Pulmonary artery endothelial cell (primary cell): ENCODE data around the gene THOC7. TPM values are rescaled to one million over a fixed set of nuclear protein-coding genes. Genes with fewer than 3 reads are reported as not detected.

Source experiments
- DNase-seq: peaks from one replicate; pipeline ENCODE4 v3.0.0-alpha.2; 2011; ENCODE audit warnings: low read depth, low spot score
- total RNA-seq: library from RNA; depleted of rRNA; stranded (reverse); fragments of >200 nt; gene quantifications from 2 replicates; pipeline ENCODE4 v1.2.3, GENCODE V29; 2014

THOC7 gene
- 51.1 and 51.9 TPM in 2 replicates for total RNA-seq

GRCh38 chr3:63863150-63864007 is at the start of gene THOC7, which contains the start of gene ATXN7:
THOC7 (minus strand) TSS chr3:63863805; CDS start chr3:63863790, 15 bp downstream.
ATXN7 (plus strand) TSS chr3:63863867; CDS start chr3:63912599, 48,732 bp downstream.
- DNase-seq = no peak

GRCh38 chr3:63912768-63913588 is 49.4 kb upstream of the THOC7 start:
- no peak for DNase-seq

DNA sequence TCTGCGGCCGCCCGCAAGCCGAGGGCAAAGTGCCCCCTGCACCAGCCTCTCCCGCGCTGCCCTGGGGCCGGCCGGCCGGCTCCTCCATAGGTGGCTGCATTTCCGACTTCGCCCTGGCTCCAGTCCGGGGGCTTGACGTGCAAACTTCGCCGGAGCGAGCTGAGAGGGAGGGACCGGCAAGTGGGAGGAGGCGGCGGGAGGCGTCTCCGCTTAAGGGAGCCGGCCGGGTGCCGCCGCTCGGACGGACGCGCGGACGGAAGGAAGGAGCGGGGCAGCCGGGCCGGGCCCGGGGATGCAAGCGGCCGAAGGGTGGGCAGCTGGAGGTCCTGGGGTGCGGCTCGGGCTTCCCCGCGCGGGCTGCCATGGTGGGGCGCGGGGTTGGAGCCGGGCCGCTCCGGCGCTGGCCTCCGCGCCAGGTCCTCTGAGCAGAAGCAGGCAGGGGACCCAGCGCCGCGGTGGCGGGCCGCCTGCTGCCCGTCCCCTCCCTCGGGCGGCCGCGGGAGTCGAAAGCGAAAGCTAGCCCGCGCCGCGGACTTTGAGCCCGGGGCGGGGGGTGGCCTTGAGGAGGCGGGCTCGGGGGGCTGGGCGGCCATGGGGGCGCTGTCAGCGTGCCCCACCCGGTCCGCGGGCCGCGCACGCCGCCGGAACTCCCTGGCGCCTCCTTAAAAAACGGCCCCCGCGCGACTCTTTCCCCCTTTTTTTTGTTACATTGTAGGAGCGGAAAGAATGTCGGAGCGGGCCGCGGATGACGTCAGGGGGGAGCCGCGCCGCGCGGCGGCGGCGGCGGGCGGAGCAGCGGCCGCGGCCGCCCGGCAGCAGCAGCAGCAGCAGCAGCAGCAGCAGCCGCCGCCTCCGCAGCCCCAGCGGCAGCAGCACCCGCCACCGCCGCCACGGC is 48.5 kb upstream of the THOC7 start, which contains the start of gene SCAANT1:
SCAANT1 (minus strand) TSS at position 511 of the 895 bp plus-strand sequence.
- DNase-seq = peak; percentile 63

DNA sequence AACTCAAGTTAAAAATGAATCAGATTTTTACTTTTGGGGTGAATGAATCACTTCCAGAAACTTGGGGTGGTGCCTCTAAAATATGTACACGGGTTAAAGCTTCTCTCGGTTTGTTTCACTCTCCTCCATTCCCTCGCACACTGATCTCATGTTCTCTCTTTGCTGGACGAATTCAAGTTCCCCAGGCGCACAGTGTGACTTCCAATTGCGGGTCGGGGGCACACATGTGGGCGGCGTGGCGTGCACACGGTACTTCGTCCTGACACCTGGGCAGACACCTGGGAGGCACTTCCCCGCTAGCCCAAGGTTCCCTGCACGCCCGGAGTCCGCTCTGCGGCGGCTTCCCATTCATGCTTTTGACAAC is 47.9 kb upstream of the THOC7 start:
- no peak for DNase-seq

GRCh38 chr3:63910891-63911290 is 47.3 kb upstream of the THOC7 start:
- DNase-seq = no peak

DNA sequence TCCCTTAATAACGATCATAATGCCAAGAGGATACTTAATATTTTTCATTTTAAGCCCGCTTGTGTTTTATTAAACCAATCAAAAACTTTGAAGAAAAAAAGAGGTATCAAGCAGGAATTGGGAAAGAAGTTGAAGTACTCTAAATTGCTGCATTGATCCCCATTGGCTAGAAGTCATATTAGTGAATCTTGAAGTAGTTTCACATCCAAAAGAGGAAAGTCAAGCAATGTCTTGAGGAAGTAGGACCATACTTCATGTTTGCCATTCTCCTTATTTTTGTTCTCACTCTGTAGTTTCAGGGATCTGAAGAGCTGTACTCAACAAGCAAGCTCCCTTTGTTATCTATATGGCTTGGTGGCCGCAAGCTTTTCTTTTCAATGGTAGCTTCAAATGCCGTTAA is 46.4 kb upstream of the THOC7 start:
- no peak for DNase-seq

- no peak for DNase-seq
These were observed 45.8 kb upstream of the THOC7 start for GRCh38 chr3:63909431-63909830.

GRCh38 chr3:63908776-63909175 is 45.2 kb upstream of the THOC7 start:
- no peak for DNase-seq

DNA sequence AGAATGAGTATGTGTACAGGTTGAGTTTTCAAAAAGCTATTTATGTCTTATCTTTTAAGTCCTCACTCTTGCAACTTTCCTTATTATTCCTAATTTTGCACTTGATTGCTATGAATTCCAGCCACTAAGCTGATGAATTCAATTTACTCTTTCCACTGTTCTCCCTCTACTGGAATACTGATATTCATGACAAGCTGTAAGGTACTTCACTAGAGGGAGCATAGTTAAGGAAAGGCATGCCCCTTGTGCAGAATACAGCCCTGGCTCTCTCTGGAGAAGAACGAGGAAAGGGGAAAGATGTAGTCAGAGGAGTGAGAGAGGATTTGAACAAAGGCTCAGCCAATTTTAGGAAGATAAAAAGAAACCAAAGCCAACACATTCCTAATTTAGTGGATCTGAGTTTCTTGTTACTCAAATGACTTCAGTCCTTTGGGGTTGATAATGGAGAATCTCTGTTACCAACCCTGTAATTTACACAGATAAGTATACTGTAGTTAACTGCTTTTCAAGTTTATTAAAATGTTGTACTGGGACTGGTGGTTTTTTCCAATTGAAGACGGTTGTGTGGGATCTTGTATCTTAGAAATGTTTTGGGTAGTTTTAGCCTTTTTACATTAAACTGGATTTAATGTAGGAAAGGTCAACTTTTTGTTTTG is 44.6 kb upstream of the THOC7 start:
- DNase-seq = no peak

- no peak for DNase-seq
These were observed 42.4 kb upstream of the THOC7 start for GRCh38 chr3:63905731-63906620.

DNA sequence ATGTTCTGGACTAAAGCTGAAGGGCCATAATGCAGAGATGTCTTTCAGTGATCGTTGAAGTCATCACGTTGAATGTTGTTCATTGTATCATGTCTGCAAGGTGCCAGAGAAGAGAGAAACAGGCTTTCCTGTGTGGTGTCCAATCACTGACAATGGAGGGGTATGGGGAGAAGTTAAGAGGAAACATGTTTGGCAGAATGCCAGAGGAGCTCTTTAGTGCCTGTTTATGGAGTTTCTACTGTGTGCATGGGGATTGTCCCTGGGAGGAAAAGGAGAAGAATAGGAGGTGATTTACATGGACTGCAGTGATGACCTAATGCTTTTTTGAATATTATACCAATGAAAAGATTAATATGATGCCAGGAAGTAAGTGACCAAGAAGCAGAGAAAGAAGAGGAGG is 36.9 kb upstream of the THOC7 start:
- peak; percentile 85 for DNase-seq

GRCh38 chr3:63900010-63900409 is 36.4 kb upstream of the THOC7 start:
- no peak for DNase-seq

- DNase-seq = no peak
These were observed 32.9 kb upstream of the THOC7 start for GRCh38 chr3:63896332-63897030.

DNA sequence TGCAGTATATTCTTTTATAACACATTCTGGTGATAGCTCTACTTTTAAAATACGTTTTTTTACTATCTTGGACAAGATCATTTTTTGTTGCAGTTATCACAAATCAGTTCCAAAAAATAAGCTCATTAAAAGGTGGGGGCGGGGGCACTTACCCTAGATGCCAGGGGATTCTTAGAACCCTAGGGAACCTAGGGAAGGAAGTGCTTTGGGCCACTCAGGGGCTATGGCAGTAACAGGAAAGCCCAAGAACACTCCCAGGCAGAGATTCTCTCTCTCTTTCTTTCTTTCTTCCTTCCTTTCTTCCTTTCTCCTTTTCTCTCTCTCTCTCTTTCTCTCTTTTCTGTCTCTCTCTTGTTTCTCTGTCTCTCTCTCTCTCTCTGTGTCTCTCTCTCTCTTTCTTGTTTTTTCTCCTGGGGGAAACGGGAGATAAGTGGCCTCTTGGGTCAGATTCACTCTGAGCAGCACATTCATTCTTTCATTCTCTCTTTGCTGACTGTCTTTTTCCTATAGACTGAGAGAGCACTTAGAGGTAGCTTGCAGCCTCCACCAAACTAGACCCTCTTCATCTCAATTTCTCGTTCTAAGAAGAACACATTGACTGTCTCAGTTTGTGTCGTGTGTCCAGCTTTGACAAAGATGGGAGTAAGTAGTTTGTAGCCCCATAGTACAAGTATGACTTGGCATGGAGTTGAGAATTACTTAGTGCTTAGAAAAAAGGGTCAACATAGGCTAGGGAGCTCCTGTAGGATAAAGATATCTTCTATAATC is 32.0 kb upstream of the THOC7 start:
- DNase-seq = no peak

DNA sequence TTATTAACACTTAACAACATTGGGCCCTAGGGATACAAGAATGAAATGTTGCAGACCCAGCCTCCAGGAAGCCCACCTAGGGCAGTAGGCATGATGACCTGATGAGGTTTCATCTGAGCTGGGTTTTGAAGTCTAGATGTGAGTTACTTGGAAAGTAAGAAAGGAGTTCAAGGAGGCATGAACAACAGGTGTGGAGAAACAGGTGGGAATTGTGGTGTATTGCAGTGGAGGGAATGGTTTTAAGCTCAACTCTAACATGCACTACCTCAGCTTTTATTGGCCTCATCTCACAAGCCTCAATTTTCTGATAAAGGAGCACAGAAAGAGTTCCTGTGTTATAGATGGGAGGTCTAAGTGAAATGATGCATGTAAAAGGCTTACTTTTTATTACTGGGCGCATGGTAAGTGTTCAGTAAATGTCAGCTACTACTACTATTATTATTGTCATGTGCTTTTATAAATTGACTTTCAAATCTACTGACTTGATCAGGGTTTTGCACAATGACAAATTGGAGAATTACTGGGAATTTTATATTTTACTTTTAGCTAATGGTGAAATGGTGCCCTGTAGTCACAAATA is 29.3 kb upstream of the THOC7 start:
- no peak for DNase-seq

GRCh38 chr3:63891518-63891917 is 27.9 kb upstream of the THOC7 start:
- DNase-seq = no peak

- no peak for DNase-seq
These were observed 23.3 kb upstream of the THOC7 start for GRCh38 chr3:63886858-63887257.

DNA sequence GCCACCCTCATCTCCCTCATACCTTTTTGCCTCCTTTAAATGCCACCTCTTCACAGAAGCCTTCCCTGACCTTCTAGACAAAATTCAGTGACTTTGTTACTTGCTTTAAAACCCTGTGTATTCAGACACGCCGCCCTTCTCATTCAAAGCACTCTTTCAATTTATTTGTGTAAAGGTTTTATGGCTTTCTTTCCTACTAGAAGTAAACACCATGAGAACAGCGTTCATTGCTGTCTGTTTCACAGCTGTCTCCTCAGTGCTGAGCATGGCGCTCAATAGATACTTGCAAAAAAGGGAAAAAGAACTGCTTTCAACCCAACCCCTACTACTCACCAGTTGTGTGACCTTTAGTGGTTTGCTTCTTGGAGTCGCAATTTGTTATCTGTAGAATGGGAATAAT is 17.0 kb upstream of the THOC7 start:
- no peak for DNase-seq
